GM19035 (cell line): ENCODE measurements around the gene CTIF.

Experiments used
- ATAC-seq: cut with Tn5 transposase; IDR thresholded peaks from one replicate; pipeline ENCODE4 v1.9.1; 2021; ENCODE audit not compliant: unreplicated experiment

Gene CTIF

GRCh38 chr18:48599391-48599790 lies 60.6 kb downstream of the CTIF start:
- ATAC-seq, result no peak

- no peak for ATAC-seq
These were observed 61.2 kb downstream of the CTIF start for GRCh38 chr18:48600046-48600445.

GRCh38 chr18:48600456-48601090 lies 61.7 kb downstream of the CTIF start:
- no peak for ATAC-seq

GRCh38 chr18:48601343-48601742 lies 62.5 kb downstream of the CTIF start:
- ATAC-seq, result no peak

- ATAC-seq, result no peak
These were observed 64.0 kb downstream of the CTIF start for GRCh38 chr18:48602759-48603390.

- ATAC-seq, result no peak
These were observed 66.6 kb downstream of the CTIF start for GRCh38 chr18:48605408-48605845.

- ATAC-seq, result no peak
These were observed 68.5 kb downstream of the CTIF start for GRCh38 chr18:48607056-48607984.

GRCh38 chr18:48608581-48608980 lies 69.8 kb downstream of the CTIF start:
- no peak for ATAC-seq

GRCh38 chr18:48609114-48609513 lies 70.3 kb downstream of the CTIF start:
- no peak for ATAC-seq

- no peak for ATAC-seq
These were observed 71.3 kb downstream of the CTIF start for GRCh38 chr18:48609820-48610815.

- no peak for ATAC-seq
These were observed 72.4 kb downstream of the CTIF start for GRCh38 chr18:48611203-48611602.

GRCh38 chr18:48611785-48612480 lies 73.1 kb downstream of the CTIF start:
- ATAC-seq, result no peak

GRCh38 chr18:48612511-48612910 lies 73.7 kb downstream of the CTIF start:
- ATAC-seq, result no peak

- no peak for ATAC-seq
These were observed 74.1 kb downstream of the CTIF start for GRCh38 chr18:48612917-48613316.

- no peak for ATAC-seq
These were observed 75.0 kb downstream of the CTIF start for GRCh38 chr18:48613589-48614404.

- no peak for ATAC-seq
These were observed 77.0 kb downstream of the CTIF start for GRCh38 chr18:48615566-48616401.

- ATAC-seq, result no peak
These were observed 77.8 kb downstream of the CTIF start for GRCh38 chr18:48616484-48617255.
